PC-9 (cell line): ENCODE measurements around the gene CHMP1B. TPM values are rescaled to one million over a fixed set of nuclear protein-coding genes. Genes with fewer than 3 reads are reported as not detected.

Experiments
- BruUV-seq: library from RNA; stranded (reverse); fragments of 400-500 nt; replicated peaks from 2 replicates; lab custom pipeline; 2021; lab: Mats Ljungman, UMichigan
- CTCF ChIA-PET: fragments of 300-600 bp; sonication (Branson Sonifier 250); formaldehyde crosslinking; loops from one replicate; lab custom pipeline; 2022; ENCODE audit warnings: antibody characterized with exemption; lab: Charles Lee
- POLR2A ChIA-PET: fragments of 300-600 bp; sonication (Branson Sonifier 250); formaldehyde crosslinking; loops from one replicate; lab custom pipeline; 2022; ENCODE audit warnings: antibody characterized with exemption; ENCODE audit not compliant: unreplicated experiment; lab: Charles Lee
- DNase-seq, 2 experiments: peaks; one replicate each; pipeline versions ENCODE4 v3.0.0 to v3.0.0-alpha.2; 2015 to 2022; ENCODE audit warnings: mixed read lengths in 1 of 2
- H2AFZ ChIP-seq: fragments of 200-600 bp; sonication (generic); 2 replicates; pipeline ENCODE4 v1.8.1; 2017; ENCODE audit warnings: antibody characterized with exemption
- H3F3A ChIP-seq: fragments of 200-600 bp; sonication (generic); 2 replicates; pipeline ENCODE4 v1.8.1; 2017; ENCODE audit warnings: antibody characterized with exemption, mild to moderate bottlenecking, low read depth; ENCODE audit not compliant: insufficient read depth
- H3K27ac ChIP-seq: fragments of 200-600 bp; sonication (generic); 2 replicates; pipeline ENCODE4 v1.6.1; 2016; ENCODE audit warnings: mixed run types
- H3K27me3 ChIP-seq: fragments of 200-600 bp; sonication (generic); 2 replicates; pipeline ENCODE4 v1.6.1; 2016; ENCODE audit warnings: low read depth, mixed run types; ENCODE audit not compliant: insufficient read depth
- H3K36me3 ChIP-seq: fragments of 200-600 bp; sonication (generic); 2 replicates; pipeline ENCODE4 v1.6.1; 2016; ENCODE audit warnings: low read depth, mixed run types
- H3K4me1 ChIP-seq: fragments of 200-600 bp; sonication (generic); replicated peaks from 2 replicates; pipeline ENCODE4 v1.6.1; 2016; ENCODE audit warnings: mixed run types; ENCODE audit not compliant: insufficient read depth
- H3K4me2 ChIP-seq: fragments of 200-600 bp; sonication (generic); 2 replicates; pipeline ENCODE4 v1.6.1; 2017; ENCODE audit warnings: mixed run types
- H3K4me3 ChIP-seq: fragments of 200-600 bp; sonication (generic); 2 replicates; pipeline ENCODE4 v1.6.1; 2016; ENCODE audit warnings: mixed run types
- H3K79me2 ChIP-seq: fragments of 200-600 bp; sonication (generic); 2 replicates; pipeline ENCODE4 v1.6.1; 2017; ENCODE audit warnings: low read depth, mixed run types
- H3K9me2 ChIP-seq: fragments of 200-600 bp; sonication (generic); 2 replicates; pipeline ENCODE4 v1.8.1; 2017; ENCODE audit warnings: mild to moderate bottlenecking; ENCODE audit not compliant: insufficient read depth
- H3K9me3 ChIP-seq: fragments of 200-600 bp; sonication (generic); 2 replicates; pipeline ENCODE4 v1.8.1; 2016; ENCODE audit warnings: low read depth; ENCODE audit not compliant: insufficient read depth
- H4K20me1 ChIP-seq: fragments of 200-600 bp; sonication (generic); 2 replicates; pipeline ENCODE4 v1.8.1; 2017; ENCODE audit not compliant: insufficient read depth
- EZH2 ChIP-seq: fragments of 200-600 bp; sonication (generic); IDR thresholded peaks from 2 replicates; pipeline ENCODE4 v1.8.0; 2017; ENCODE audit warnings: antibody characterized with exemption, low read depth
- intact Hi-C: fragments of 100-400 bp; cut with micrococcal nuclease; formaldehyde crosslinking; loops from one replicate; pipeline ENCODE4 v1.10.0; 2022; ENCODE audit not compliant: unreplicated experiment
- total RNA-seq: library from RNA; stranded (reverse); gene quantifications from 2 replicates; pipeline ENCODE4 v1.2.3, GENCODE V29; 2021
- TF ChIP-seq, protein P1 (sequence below): fragments of 200-600 bp; sonication (generic); conservative IDR thresholded peaks from 2 replicates; pipeline ENCODE4 v1.6.1; 2017; ENCODE audit warnings: mixed run types, antibody characterized with exemption, mild to moderate bottlenecking, moderate library complexity

CHMP1B gene
- total RNA-seq, 1 experiment from 2014 or later: 68.0 TPM

DNA sequence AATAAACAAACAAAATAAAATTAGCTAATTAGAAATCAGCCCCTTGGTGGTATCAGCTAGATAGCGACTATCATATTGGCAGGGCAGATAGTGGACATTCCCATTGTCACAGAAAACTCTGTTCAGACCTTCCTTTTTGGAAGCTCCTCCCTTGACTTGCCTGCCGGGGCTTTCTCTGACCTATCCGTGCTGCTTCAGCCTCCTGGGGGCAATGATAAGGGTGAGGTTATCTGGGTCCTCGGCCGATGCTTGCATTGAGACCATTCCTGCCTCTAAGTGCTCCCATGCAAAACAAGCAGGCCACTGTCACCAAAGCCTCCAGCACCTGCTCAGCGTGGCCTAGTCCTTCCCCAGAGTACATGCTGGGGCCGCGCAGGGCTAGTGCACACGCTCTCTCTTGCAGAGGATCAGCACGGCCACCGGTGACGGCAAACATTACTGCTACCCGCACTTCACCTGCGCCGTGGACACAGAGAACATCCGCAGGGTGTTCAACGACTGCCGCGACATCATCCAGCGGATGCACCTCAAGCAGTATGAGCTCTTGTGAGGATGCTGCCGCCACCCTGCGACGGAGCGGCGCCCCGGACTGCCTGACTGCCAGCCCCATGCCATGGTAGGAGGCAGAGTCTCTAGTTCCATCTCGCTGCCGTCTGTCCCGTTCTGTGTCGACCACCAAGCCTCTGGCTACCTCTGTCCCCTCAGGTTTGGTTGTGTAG is 29.5 kb downstream of the CHMP1B start:
- ChIA-PET POLR2A (no interaction called here), CTCF (no interaction called here)
- Histone ChIP-seq H3K4me3 (no peak overlapping the region), H3K4me2 (no peak overlapping the region), H3K36me3 (no peaks in the 10 kb centered on the region), H2AFZ (no peak overlapping the region), H3K27ac (no peak overlapping the region), H3K79me2 (no peaks in the 10 kb centered on the region), H3F3A (no peaks in the 10 kb centered on the region), H3K9me2 (no peaks in the 10 kb centered on the region), H3K4me1 (no peaks in the 10 kb centered on the region), H3K9me3 (no peaks in the 10 kb centered on the region), H3K27me3 (no peaks in the 10 kb centered on the region), H4K20me1 (no peaks in the 10 kb centered on the region)
- BruUV-seq: no TSS peak
- no peak for TF ChIP-seq EZH2
- TF ChIP-seq, protein P1, sequence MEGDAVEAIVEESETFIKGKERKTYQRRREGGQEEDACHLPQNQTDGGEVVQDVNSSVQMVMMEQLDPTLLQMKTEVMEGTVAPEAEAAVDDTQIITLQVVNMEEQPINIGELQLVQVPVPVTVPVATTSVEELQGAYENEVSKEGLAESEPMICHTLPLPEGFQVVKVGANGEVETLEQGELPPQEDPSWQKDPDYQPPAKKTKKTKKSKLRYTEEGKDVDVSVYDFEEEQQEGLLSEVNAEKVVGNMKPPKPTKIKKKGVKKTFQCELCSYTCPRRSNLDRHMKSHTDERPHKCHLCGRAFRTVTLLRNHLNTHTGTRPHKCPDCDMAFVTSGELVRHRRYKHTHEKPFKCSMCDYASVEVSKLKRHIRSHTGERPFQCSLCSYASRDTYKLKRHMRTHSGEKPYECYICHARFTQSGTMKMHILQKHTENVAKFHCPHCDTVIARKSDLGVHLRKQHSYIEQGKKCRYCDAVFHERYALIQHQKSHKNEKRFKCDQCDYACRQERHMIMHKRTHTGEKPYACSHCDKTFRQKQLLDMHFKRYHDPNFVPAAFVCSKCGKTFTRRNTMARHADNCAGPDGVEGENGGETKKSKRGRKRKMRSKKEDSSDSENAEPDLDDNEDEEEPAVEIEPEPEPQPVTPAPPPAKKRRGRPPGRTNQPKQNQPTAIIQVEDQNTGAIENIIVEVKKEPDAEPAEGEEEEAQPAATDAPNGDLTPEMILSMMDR: no peak
- intact Hi-C loops: no loop called here
- no peak for DNase-seq

DNA sequence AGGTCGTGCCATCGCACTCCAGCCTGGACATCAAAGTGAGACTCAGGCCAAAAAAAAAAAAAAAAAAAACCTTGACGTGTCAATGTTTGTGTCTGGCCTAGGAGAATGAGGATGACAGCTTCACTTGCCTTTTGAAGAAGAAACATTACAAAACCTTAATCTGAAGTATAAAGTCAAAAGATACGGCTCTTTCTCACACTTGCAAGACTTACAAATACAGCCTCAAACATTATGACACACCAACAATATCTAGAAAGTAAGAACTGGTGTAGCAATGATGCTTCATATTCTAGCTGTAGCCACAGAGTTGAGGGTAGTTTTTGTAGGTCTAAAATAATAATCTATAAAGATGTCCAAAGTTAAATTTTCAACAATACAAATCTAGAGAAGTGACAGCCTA is 31.4 kb downstream of the CHMP1B start:
- CTCF ChIA-PET: no interaction called here
- H3K9me3 ChIP-seq: no peaks in the 10 kb centered on the region
- H2AFZ ChIP-seq: no peak overlapping the region
- no TSS peak for BruUV-seq
- no peak for TF ChIP-seq EZH2
- TF ChIP-seq, protein P1: no peak
- no peak overlapping the region for H3K4me3 ChIP-seq
- H3K36me3 ChIP-seq: no peaks in the 10 kb centered on the region
- H4K20me1 ChIP-seq: no peaks in the 10 kb centered on the region
- DNase-seq: no peak
- no peak overlapping the region for H3K4me2 ChIP-seq
- POLR2A ChIA-PET: no interaction called here
- H3F3A ChIP-seq: peaks cover 12% of the 10 kb centered on the region
- no peaks in the 10 kb centered on the region for H3K79me2 ChIP-seq
- H3K9me2 ChIP-seq: no peaks in the 10 kb centered on the region
- H3K27ac ChIP-seq: no peak overlapping the region
- intact Hi-C loops: no loop called here
- H3K4me1 ChIP-seq: peaks cover 17% of the 10 kb centered on the region
- H3K27me3 ChIP-seq: no peaks in the 10 kb centered on the region

DNA sequence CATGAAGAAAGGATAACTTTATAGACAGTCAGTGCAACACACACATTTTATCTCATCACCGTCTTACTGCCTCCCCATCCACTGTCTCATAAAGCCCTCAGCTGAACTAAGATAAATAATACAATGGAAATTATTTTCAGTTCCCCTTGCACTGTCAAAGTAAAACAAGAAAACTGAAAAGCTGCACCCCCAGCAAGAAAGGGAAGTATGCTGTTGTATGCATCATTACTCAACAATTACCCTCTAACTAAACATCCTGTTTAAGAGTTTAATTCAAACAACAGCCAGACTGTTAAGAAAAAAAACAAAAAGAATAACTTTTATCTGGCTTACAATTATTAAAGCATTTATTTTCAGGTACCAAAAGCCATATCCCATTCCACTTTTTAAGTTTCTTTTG is 31.9 kb downstream of the CHMP1B start:
- H3K27me3 ChIP-seq: no peaks in the 10 kb centered on the region
- no peaks in the 10 kb centered on the region for H3K9me3 ChIP-seq
- H3K4me3 ChIP-seq: no peak overlapping the region
- H3K4me2 ChIP-seq: no peak overlapping the region
- DNase-seq: no peak
- peaks cover 22% of the 10 kb centered on the region for H3K4me1 ChIP-seq
- no peak overlapping the region for H3K27ac ChIP-seq
- H3F3A ChIP-seq: peaks cover 17% of the 10 kb centered on the region
- TF ChIP-seq, protein P1: no peak
- no peak for TF ChIP-seq EZH2
- no peaks in the 10 kb centered on the region for H3K9me2 ChIP-seq
- POLR2A ChIA-PET: no interaction called here
- H3K79me2 ChIP-seq: no peaks in the 10 kb centered on the region
- CTCF ChIA-PET: no interaction called here
- H3K36me3 ChIP-seq: no peaks in the 10 kb centered on the region
- no peak overlapping the region for H2AFZ ChIP-seq
- intact Hi-C loops: no loop called here
- no peaks in the 10 kb centered on the region for H4K20me1 ChIP-seq
- no TSS peak for BruUV-seq
